ENCODE results near the gene MYO15B. TPM values are rescaled to one million over a fixed set of nuclear protein-coding genes. Genes with fewer than 3 reads are reported as not detected.

Gene MYO15B
- total RNA-seq, 3 donors from 2014 or later, result 591 to 1,071 (median 660) TPM

- Histone ChIP-seq H3K4me1 (ENCODE audit: low read depth) (peaks cover 37% of the 10 kb centered on the region), H3K4me3 (no peak overlapping the region), H3K9me3 (no peaks in the 10 kb centered on the region), H3K36me3 (ENCODE audit: low read depth) (no peaks in the 10 kb centered on the region)
- TF ChIP-seq CTCF (IDR thresholded peaks at IDR 0.05), result no peak
- DNase-seq (peak in 1 of 3 donors; percentile 27), ATAC-seq (no peak)
- intact Hi-C loops (cut with DNase I, micrococcal nuclease), result loop anchor here in 1 of 2 donors (5.0 kb wide), 1 partner anchor 118 kb away; no protein-coding TSS in a partner anchor
Measured at GRCh38 chr17:75634376-75634740, 46.8 kb downstream of the MYO15B start.

GRCh38 chr17:75634754-75635609, 47.4 kb downstream of the MYO15B start:
- Histone ChIP-seq H3K9me3 (no peaks in the 10 kb centered on the region), H3K36me3 (ENCODE audit: low read depth) (no peaks in the 10 kb centered on the region), H3K4me1 (ENCODE audit: low read depth) (peaks cover 37% of the 10 kb centered on the region), H3K4me3 (no peak overlapping the region)
- intact Hi-C loops (cut with DNase I, micrococcal nuclease), result loop anchor here in 1 of 2 donors (5.0 kb wide), 1 partner anchor 117 kb away; no protein-coding TSS in a partner anchor
- DNase-seq, result peak in 2 of 3 donors; percentile 38 to 52
- TF ChIP-seq CTCF (IDR thresholded peaks at IDR 0.05), result no peak
- no peak for ATAC-seq

GRCh38 chr17:75635610-75636202, 48.1 kb downstream of the MYO15B start:
- Histone ChIP-seq H3K36me3 (ENCODE audit: low read depth) (no peaks in the 10 kb centered on the region), H3K4me3 (no peak overlapping the region), H3K9me3 (no peaks in the 10 kb centered on the region), H3K4me1 (ENCODE audit: low read depth) (peaks cover 37% of the 10 kb centered on the region)
- ATAC-seq (peak; percentile 54), DNase-seq (peak; percentile 74 to 77 (median 75))
- intact Hi-C loops (cut with DNase I, micrococcal nuclease), result no loop called here
- no peak for TF ChIP-seq CTCF (IDR thresholded peaks at IDR 0.05)

GRCh38 chr17:75636381-75637142, 49.0 kb downstream of the MYO15B start:
- Histone ChIP-seq H3K9me3 (no peaks in the 10 kb centered on the region), H3K4me3 (no peak overlapping the region), H3K4me1 (ENCODE audit: low read depth) (peaks cover 37% of the 10 kb centered on the region), H3K36me3 (ENCODE audit: low read depth) (no peaks in the 10 kb centered on the region)
- intact Hi-C loops (cut with DNase I, micrococcal nuclease), result no loop called here
- ATAC-seq, result no peak
- peak; percentile 9 to 48 (median 28) for DNase-seq
- no peak for TF ChIP-seq CTCF (IDR thresholded peaks at IDR 0.05)

- intact Hi-C loops (cut with DNase I, micrococcal nuclease), result no loop called here
- peaks cover 37% of the 10 kb centered on the region for H3K4me1 ChIP-seq (ENCODE audit: low read depth)
- H3K4me3 ChIP-seq, result no peak overlapping the region
- no peak for TF ChIP-seq CTCF (IDR thresholded peaks at IDR 0.05)
- DNase-seq (peak; percentile 69 to 73 (median 69)), ATAC-seq (no peak)
- H3K36me3 ChIP-seq (ENCODE audit: low read depth), result no peaks in the 10 kb centered on the region
- no peaks in the 10 kb centered on the region for H3K9me3 ChIP-seq
Measured at GRCh38 chr17:75637143-75637538, 49.5 kb downstream of the MYO15B start.
